ENCODE data around the gene SURF6.

SURF6 gene

GRCh38 chr9:133347985-133348717 lies 12.2 kb upstream of the SURF6 start, which contains the start of the genes MED22 and RPL7A:
MED22 (minus strand) TSS chr9:133348131; CDS start chr9:133346662, 1,469 bp downstream.
RPL7A (plus strand) TSS chr9:133348218; CDS start chr9:133348244, 26 bp downstream.
- no peaks in the 10 kb centered on the region for H3K9me3 Mint-ChIP-seq
- peaks cover 28% of the 10 kb centered on the region for H3K4me1 Mint-ChIP-seq
- TF ChIP-seq, protein P1, sequence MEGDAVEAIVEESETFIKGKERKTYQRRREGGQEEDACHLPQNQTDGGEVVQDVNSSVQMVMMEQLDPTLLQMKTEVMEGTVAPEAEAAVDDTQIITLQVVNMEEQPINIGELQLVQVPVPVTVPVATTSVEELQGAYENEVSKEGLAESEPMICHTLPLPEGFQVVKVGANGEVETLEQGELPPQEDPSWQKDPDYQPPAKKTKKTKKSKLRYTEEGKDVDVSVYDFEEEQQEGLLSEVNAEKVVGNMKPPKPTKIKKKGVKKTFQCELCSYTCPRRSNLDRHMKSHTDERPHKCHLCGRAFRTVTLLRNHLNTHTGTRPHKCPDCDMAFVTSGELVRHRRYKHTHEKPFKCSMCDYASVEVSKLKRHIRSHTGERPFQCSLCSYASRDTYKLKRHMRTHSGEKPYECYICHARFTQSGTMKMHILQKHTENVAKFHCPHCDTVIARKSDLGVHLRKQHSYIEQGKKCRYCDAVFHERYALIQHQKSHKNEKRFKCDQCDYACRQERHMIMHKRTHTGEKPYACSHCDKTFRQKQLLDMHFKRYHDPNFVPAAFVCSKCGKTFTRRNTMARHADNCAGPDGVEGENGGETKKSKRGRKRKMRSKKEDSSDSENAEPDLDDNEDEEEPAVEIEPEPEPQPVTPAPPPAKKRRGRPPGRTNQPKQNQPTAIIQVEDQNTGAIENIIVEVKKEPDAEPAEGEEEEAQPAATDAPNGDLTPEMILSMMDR (IDR thresholded peaks at IDR 0.05; ENCODE audit: unreplicated experiment in 3 of 3): no peak
- peak within 1 kb of the TSS; percentile 95 to 96 (median 96) for H3K27ac Mint-ChIP-seq
- H3K36me3 Mint-ChIP-seq (ENCODE audit: low read depth): peaks cover 50% of the 10 kb centered on the region
- H3K4me3 Mint-ChIP-seq: peak within 1 kb of the TSS; percentile 94 to 99 (median 99)
- no peaks in the 10 kb centered on the region for H3K27me3 Mint-ChIP-seq (ENCODE audit: low read depth)

GRCh38 chr9:133347515-133347984 lies 11.6 kb upstream of the SURF6 start:
- peak overlapping the region; percentile 94 to 99 (median 99) for H3K4me3 Mint-ChIP-seq
- no peaks in the 10 kb centered on the region for H3K9me3 Mint-ChIP-seq
- peaks cover 34% of the 10 kb centered on the region for H3K4me1 Mint-ChIP-seq
- H3K27ac Mint-ChIP-seq: peak overlapping the region; percentile 95 to 96 (median 96)
- no peaks in the 10 kb centered on the region for H3K27me3 Mint-ChIP-seq (ENCODE audit: low read depth)
- TF ChIP-seq, protein P1 (IDR thresholded peaks at IDR 0.05; ENCODE audit: unreplicated experiment in 3 of 3): no peak
- H3K36me3 Mint-ChIP-seq (ENCODE audit: low read depth): peaks cover 45% of the 10 kb centered on the region

DNA sequence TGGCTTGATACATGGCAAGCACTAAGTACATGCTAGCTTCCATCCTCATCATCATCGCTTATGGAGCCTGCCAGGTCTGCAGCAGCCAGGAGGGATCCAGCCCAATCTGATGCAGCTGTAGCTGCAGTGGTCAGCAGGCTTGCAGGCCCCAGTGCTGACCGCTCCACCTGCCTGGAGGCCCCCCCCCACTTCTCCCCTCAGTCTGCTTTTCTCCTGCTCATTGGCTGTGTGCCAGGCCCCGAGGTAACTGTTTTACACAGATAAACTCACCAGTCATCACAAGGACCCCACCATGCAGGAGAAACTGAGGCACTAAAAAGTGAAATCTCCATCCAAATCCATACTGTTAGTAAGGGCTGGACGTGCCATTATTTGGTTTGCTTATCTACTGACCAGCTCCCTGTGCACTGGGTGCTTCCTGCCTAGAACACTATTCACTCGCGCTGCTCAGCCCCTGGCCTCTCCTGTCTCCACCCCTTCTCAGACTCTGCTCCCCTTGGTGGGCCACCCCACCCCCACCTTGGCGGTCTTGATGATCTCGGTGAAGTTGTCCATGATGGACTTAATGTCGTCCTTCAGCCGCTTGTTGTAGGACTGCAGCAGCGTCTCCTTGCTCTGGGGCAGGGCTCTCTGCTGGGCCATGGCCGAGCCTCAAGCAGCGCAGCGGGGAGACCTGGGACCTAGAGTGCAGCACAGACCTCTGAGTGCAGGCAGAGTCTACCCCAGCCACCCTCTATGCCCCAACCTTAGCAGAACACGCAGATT lies 10.2 kb upstream of the SURF6 start:
- TF ChIP-seq, protein P1 (IDR thresholded peaks at IDR 0.05; ENCODE audit: unreplicated experiment in 3 of 3): no peak
- Mint-ChIP-seq H3K9me3 (no peaks in the 10 kb centered on the region), H3K4me1 (peaks cover 39% of the 10 kb centered on the region), H3K27ac (peak overlapping the region; percentile 70 to 84 (median 77)), H3K36me3 (ENCODE audit: low read depth) (peaks cover 32% of the 10 kb centered on the region), H3K27me3 (ENCODE audit: low read depth) (no peaks in the 10 kb centered on the region), H3K4me3 (peak overlapping the region; percentile 87 to 99 (median 94))

DNA sequence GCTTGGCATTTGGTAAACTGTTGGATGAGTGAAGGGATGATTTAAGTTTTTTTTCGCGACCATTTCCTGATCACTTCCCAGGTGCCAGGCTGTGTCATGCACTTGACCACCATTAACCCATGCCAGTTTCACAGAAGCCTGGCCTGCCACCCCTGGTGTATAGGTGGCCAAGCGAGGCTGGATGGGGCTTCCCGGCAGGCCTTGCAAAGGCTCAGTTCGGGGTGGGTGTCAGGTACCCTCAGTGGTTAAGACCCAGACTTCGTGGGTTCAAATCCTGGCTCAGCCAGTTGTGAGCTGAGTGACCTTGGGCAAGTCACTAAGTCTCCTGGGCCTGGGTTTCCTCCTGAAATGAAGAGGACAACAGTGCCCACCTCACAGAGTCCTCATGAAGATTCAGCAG lies 9.6 kb upstream of the SURF6 start:
- Mint-ChIP-seq H3K4me1 (peaks cover 41% of the 10 kb centered on the region), H3K36me3 (ENCODE audit: low read depth) (peaks cover 32% of the 10 kb centered on the region), H3K27ac (no peak overlapping the region), H3K4me3 (peak overlapping the region; percentile 13 to 87 (median 19)), H3K9me3 (no peaks in the 10 kb centered on the region), H3K27me3 (ENCODE audit: low read depth) (no peaks in the 10 kb centered on the region)
- TF ChIP-seq, protein P1 (IDR thresholded peaks at IDR 0.05; ENCODE audit: unreplicated experiment in 3 of 3): no peak

DNA sequence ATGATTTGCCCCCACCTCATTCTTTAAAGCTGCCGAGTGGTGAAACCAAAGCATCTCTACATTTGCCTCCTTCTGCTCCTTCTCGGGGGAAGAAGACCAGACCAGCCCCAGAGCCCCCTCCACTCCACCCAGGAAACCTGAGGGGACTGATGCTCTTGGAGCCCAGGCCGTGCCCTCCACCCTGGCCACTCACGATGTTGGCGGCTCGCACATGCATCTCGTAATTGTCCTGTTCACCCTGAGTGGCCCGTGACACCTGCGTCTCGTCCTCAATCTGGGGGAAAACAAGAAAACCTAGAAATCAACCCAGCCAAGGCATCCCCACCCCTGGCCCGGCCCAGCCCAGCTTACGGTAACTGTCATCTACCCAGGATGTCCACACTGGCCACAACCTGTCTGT lies 9.0 kb upstream of the SURF6 start:
- peaks cover 43% of the 10 kb centered on the region for H3K4me1 Mint-ChIP-seq
- peak overlapping the region in 1 of 3 experiments; percentile 19 for H3K4me3 Mint-ChIP-seq
- no peaks in the 10 kb centered on the region for H3K9me3 Mint-ChIP-seq
- peaks cover 32% of the 10 kb centered on the region for H3K36me3 Mint-ChIP-seq (ENCODE audit: low read depth)
- no peaks in the 10 kb centered on the region for H3K27me3 Mint-ChIP-seq (ENCODE audit: low read depth)
- H3K27ac Mint-ChIP-seq: no peak overlapping the region
- TF ChIP-seq, protein P1 (IDR thresholded peaks at IDR 0.05; ENCODE audit: unreplicated experiment in 3 of 3): no peak

Measured in nephron (organoid).